Keratinocyte (primary cell): Measurements from ENCODE around the gene SLC39A13. TPM values are rescaled to one million over a fixed set of nuclear protein-coding genes. Genes with fewer than 3 reads are reported as not detected.

ENCODE experiments used
- DNase-seq: peaks from one replicate; pipeline ENCODE4 v3.0.0-alpha.2; 2011; ENCODE audit warnings: low read depth, missing footprints, low spot score
- FAIRE-seq: peaks from 2 replicates; lab custom pipeline; 2011; peaks lifted over from hg19 to GRCh38; lab: Jason Lieb, UNC
- H2AFZ ChIP-seq: 2 replicates; pipeline ENCODE4 v1.6.0; 2012; ENCODE audit warnings: low read length, control low read depth, inconsistent platforms; ENCODE audit not compliant: control insufficient read depth
- H3K27ac ChIP-seq: 2 replicates; pipeline ENCODE4 v1.5.1; 2011; ENCODE audit warnings: low read length; ENCODE audit not compliant: control insufficient read depth, insufficient read depth
- H3K27me3 ChIP-seq: 3 replicates; pipeline ENCODE4 v1.6.0; 2011; ENCODE audit warnings: low read length; ENCODE audit not compliant: control insufficient read depth, insufficient read depth; ENCODE audit errors: extremely low read depth
- H3K36me3 ChIP-seq, 2 experiments: 2 replicates in 1 of 2; 3 replicates in 1 of 2; pipeline ENCODE4 v1.5.1; 2011; ENCODE audit warnings: low read length in 2 of 2, mild to moderate bottlenecking in 1 of 2; ENCODE audit not compliant: control insufficient read depth in 2 of 2, insufficient read depth in 2 of 2; ENCODE audit errors: extremely low read depth in 1 of 2
- H3K4me1 ChIP-seq: 3 replicates; pipeline ENCODE4 v1.5.1; 2011; ENCODE audit warnings: low read length; ENCODE audit not compliant: control insufficient read depth, insufficient read depth; ENCODE audit errors: extremely low read depth
- H3K4me2 ChIP-seq: 3 replicates; pipeline ENCODE4 v1.6.0; 2011; ENCODE audit warnings: low read depth, low read length; ENCODE audit not compliant: control insufficient read depth, insufficient read depth; ENCODE audit errors: extremely low read depth
- H3K4me3 ChIP-seq, 3 experiments: fragments of 200-600 bp in 1 of 3; sonication (generic) in 1 of 3; 2 replicates in 2 of 3; 3 replicates in 1 of 3; pipeline ENCODE4 v1.5.1; 2011 to 2016; ENCODE audit warnings: low read length in 3 of 3, mild to moderate bottlenecking in 3 of 3, control low read depth in 2 of 3, inconsistent platforms in 1 of 3, low read depth in 1 of 3, mixed read lengths in 1 of 3, mixed run types in 1 of 3, moderate library complexity in 1 of 3; ENCODE audit not compliant: control insufficient read depth in 2 of 3, insufficient read depth in 2 of 3; ENCODE audit errors: extremely low read depth in 1 of 3
- H3K79me2 ChIP-seq: 2 replicates; pipeline ENCODE4 v1.6.0; 2012; ENCODE audit warnings: low read length; ENCODE audit not compliant: control insufficient read depth, insufficient read depth
- H3K9ac ChIP-seq: 3 replicates; pipeline ENCODE4 v1.6.0; 2011; ENCODE audit warnings: low read length; ENCODE audit not compliant: control insufficient read depth, insufficient read depth; ENCODE audit errors: extremely low read depth
- H3K9me1 ChIP-seq: 3 replicates; pipeline ENCODE4 v1.6.0; 2011; ENCODE audit warnings: low read length; ENCODE audit not compliant: control insufficient read depth, insufficient read depth; ENCODE audit errors: extremely low read depth
- H3K9me3 ChIP-seq: 2 replicates; pipeline ENCODE4 v1.5.1; 2012; ENCODE audit warnings: low read depth, low read length; ENCODE audit not compliant: control insufficient read depth
- H4K20me1 ChIP-seq: 3 replicates; pipeline ENCODE4 v1.6.0; 2011; ENCODE audit warnings: low read length; ENCODE audit not compliant: control insufficient read depth, insufficient read depth; ENCODE audit errors: extremely low read depth
- CTCF ChIP-seq, 3 experiments: IDR thresholded peaks in 1 of 3; conservative IDR thresholded peaks in 1 of 3; optimal IDR thresholded peaks in 1 of 3; 2 replicates in 2 of 3; 3 replicates in 1 of 3; pipeline versions ENCODE3 to v1.5.1; 2011; ENCODE audit warnings: low read length in 3 of 3, mild to moderate bottlenecking in 3 of 3, moderate library complexity in 2 of 3, control low read depth in 1 of 3, inconsistent platforms in 1 of 3; ENCODE audit not compliant: insufficient read depth in 2 of 3; ENCODE audit errors: extremely low read depth in 1 of 3
- EZH2 ChIP-seq: IDR thresholded peaks from one replicate; pipeline ENCODE4 v1.6.1; 2012; ENCODE audit warnings: inconsistent platforms, mild to moderate bottlenecking, low read length, moderate library complexity
- dilution Hi-C: fragments of 300-500 bp; cut with MboI; formaldehyde crosslinking; loops from one replicate; pipeline ENCODE4 v1.7.0; 2020; ENCODE audit warnings: low sequenced_read_pairs; ENCODE audit not compliant: extremely low pct_ligation_motif_present
- polyA plus RNA-seq, 5 experiments: library from polyadenylated mRNA; depleted of rRNA in 3 of 5; stranded (reverse) in 3 of 5; stranded (forward) in 1 of 5; unstranded in 1 of 5; fragments of >200 nt; gene quantifications; 1 replicate in 1 of 5; 2 replicates in 3 of 5; 3 replicates in 1 of 5; pipeline versions ENCODE4 v1.2.1 to v1.2.3, GENCODE V29; 2011 to 2012; ENCODE audit warnings: missing spikeins in 2 of 5, low read depth in 1 of 5, low replicate concordance in 1 of 5

Gene SLC39A13
- polyA plus RNA-seq, 1 donor (not counting 4 experiments of a cell fraction or from before 2014, with no cell fraction given) = 35.3 TPM

- no peak for TF ChIP-seq CTCF (optimal IDR thresholded peaks at IDR 0.05 in 1 of 3, IDR thresholded peaks at IDR 0.05 in 1 of 3, conservative IDR thresholded peaks at IDR 0.05 in 1 of 3; ENCODE audit: extremely low read depth in 1 of 3, insufficient read depth in 2 of 3, low read length in 3 of 3)
- TF ChIP-seq EZH2 = no peak
- Histone ChIP-seq H3K27me3 (no peaks in the 10 kb centered on the region), H4K20me1 (peaks cover 4% of the 10 kb centered on the region), H3K27ac (peak overlapping the region; percentile 98), H3K9ac (peak overlapping the region; percentile 99), H3K4me3 (peak overlapping the region; percentile 72 to 98 (median 96)), H3K36me3 (peaks cover 12 to 24% of the 10 kb centered on the region in 2 experiments), H3K9me3 (no peaks in the 10 kb centered on the region), H3K4me2 (peak overlapping the region; percentile 95), H3K4me1 (peaks cover 24% of the 10 kb centered on the region), H3K79me2 (peaks cover 29% of the 10 kb centered on the region), H2AFZ (peak overlapping the region; percentile 64), H3K9me1 (no peaks in the 10 kb centered on the region)
- peak; percentile 60 for FAIRE-seq
- dilution Hi-C loops = no loop called here
- peak; percentile 65 for DNase-seq
Observed at GRCh38 chr11:47408598-47409439, 429 bp downstream of the SLC39A13 start.

- H2AFZ ChIP-seq = no peak overlapping the region
- peaks cover 4% of the 10 kb centered on the region for H4K20me1 ChIP-seq
- peaks cover 29% of the 10 kb centered on the region for H3K79me2 ChIP-seq
- dilution Hi-C loops = no loop called here
- H3K4me1 ChIP-seq = peaks cover 24% of the 10 kb centered on the region
- H3K9me3 ChIP-seq = no peaks in the 10 kb centered on the region
- H3K4me3 ChIP-seq = peak overlapping the region; percentile 72 to 98 (median 96)
- DNase-seq = no peak
- peaks cover 15 to 24% of the 10 kb centered on the region in 2 experiments for H3K36me3 ChIP-seq
- peak overlapping the region; percentile 95 for H3K4me2 ChIP-seq
- H3K27me3 ChIP-seq = no peaks in the 10 kb centered on the region
- no peaks in the 10 kb centered on the region for H3K9me1 ChIP-seq
- H3K9ac ChIP-seq = peak overlapping the region; percentile 99
- TF ChIP-seq CTCF (optimal IDR thresholded peaks at IDR 0.05 in 1 of 3, IDR thresholded peaks at IDR 0.05 in 1 of 3, conservative IDR thresholded peaks at IDR 0.05 in 1 of 3; ENCODE audit: extremely low read depth in 1 of 3, insufficient read depth in 2 of 3, low read length in 3 of 3) (no peak), EZH2 (no peak)
- peak overlapping the region; percentile 98 for H3K27ac ChIP-seq
- FAIRE-seq = no peak
Observed at GRCh38 chr11:47409440-47410369, 1.3 kb downstream of the SLC39A13 start.
